Kidney epithelial cell (primary cell): ENCODE results near the gene CRYBG1. TPM values are rescaled to one million over a fixed set of nuclear protein-coding genes. Genes with fewer than 3 reads are reported as not detected.
A peak's percentile ranks its signal among the peaks of the same experiment; 100 is the strongest.

Experiments used
- DNase-seq: peaks from one replicate; pipeline ENCODE4 v3.0.0-alpha.2; 2010; ENCODE audit warnings: low read depth
- H3K27me3 ChIP-seq: 2 replicates; pipeline ENCODE4 v1.6.0; 2011; ENCODE audit warnings: low read length; ENCODE audit not compliant: control insufficient read depth, insufficient read depth
- H3K36me3 ChIP-seq: 2 replicates; pipeline ENCODE4 v1.5.1; 2011; ENCODE audit warnings: low read length; ENCODE audit not compliant: control insufficient read depth, insufficient read depth
- H3K4me3 ChIP-seq: 2 replicates; pipeline ENCODE4 v1.5.1; 2011; ENCODE audit warnings: low read depth, mild to moderate bottlenecking, control low read depth, low read length
- total RNA-seq: library from RNA; depleted of rRNA; stranded (reverse); fragments of >200 nt; gene quantifications from 2 replicates; pipeline ENCODE4 v1.2.3, GENCODE V29; 2015
- TF ChIP-seq, protein P1 (sequence below): IDR thresholded peaks from 2 replicates; pipeline ENCODE4 v1.5.1; 2011; ENCODE audit warnings: mild to moderate bottlenecking, moderate library complexity, low read length, control low read depth, inconsistent platforms; ENCODE audit not compliant: insufficient read depth, poor library complexity, severe bottlenecking

The CRYBG1 gene
- total RNA-seq, 1 donor from 2014 or later: 4.4 TPM

DNA sequence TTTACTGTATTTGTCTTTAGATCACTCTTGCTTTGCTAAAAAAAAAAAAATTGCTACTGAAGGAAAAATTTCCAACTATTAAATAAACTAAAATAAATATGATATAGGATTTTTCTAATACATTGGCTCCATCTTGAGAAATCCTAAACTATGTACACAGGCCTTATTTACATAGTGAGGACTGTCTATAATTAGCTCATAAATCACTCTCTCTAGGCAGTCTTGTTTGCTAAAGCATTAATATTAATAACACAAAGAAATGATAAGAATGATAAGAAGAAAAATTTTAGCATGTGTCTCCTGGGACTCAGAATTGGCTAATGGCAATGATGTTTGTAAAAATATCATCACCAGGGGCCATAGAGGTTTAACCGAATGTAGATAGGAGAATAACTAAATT, 13.3 kb upstream of the CRYBG1 start:
- TF ChIP-seq, protein P1, sequence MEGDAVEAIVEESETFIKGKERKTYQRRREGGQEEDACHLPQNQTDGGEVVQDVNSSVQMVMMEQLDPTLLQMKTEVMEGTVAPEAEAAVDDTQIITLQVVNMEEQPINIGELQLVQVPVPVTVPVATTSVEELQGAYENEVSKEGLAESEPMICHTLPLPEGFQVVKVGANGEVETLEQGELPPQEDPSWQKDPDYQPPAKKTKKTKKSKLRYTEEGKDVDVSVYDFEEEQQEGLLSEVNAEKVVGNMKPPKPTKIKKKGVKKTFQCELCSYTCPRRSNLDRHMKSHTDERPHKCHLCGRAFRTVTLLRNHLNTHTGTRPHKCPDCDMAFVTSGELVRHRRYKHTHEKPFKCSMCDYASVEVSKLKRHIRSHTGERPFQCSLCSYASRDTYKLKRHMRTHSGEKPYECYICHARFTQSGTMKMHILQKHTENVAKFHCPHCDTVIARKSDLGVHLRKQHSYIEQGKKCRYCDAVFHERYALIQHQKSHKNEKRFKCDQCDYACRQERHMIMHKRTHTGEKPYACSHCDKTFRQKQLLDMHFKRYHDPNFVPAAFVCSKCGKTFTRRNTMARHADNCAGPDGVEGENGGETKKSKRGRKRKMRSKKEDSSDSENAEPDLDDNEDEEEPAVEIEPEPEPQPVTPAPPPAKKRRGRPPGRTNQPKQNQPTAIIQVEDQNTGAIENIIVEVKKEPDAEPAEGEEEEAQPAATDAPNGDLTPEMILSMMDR: no peak
- Histone ChIP-seq H3K27me3 (no peaks in the 10 kb centered on the region), H3K4me3 (no peak overlapping the region), H3K36me3 (no peaks in the 10 kb centered on the region)
- no peak for DNase-seq

DNA sequence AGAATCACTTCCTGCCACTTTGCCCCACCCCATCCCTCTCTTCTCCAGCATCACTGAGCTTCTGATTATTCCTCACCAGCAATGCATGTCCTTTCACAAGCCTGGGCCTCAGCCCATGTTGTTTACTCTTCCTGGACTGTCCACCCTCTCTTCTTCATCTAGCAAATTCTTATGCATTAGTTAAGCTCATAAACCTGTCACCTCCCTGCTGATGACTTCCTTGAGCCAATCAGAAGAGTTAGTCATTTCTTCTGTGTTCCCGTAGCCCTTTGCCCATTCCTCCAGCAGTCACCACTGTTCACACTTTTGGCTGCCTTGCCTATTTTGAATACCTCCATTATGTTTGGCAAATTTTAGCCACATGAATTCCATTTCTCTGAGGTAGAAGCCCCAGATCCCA, 4.1 kb upstream of the CRYBG1 start:
- Histone ChIP-seq H3K27me3 (peaks cover 12% of the 10 kb centered on the region), H3K4me3 (no peak overlapping the region), H3K36me3 (no peaks in the 10 kb centered on the region)
- no peak for DNase-seq
- TF ChIP-seq, protein P1: no peak

DNA sequence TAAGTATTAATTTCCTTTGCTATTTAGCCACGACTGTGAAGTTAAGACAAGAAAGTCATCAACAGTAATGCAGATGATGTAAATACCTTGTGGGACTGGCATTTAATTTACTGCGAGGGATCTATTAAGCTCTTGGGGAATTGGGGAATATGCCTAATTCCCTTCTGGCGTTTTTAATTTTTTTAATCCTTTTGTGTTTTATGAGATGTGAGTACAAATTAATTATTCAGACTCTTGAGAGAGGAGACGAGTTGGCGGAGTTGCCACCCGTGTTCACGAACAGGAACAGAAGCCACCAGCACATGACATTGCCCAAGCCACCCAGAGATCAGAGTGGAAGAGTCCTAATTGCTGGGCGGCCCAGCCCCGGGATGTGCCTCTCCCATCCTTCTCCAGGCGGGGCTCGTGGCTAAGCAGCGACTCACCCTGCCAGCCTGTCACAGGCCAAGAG, 533 bp upstream of the CRYBG1 start:
- peaks cover 12% of the 10 kb centered on the region for H3K27me3 ChIP-seq
- TF ChIP-seq, protein P1: no peak
- DNase-seq: no peak
- H3K36me3 ChIP-seq: no peaks in the 10 kb centered on the region
- peak overlapping the region; percentile 54 for H3K4me3 ChIP-seq

DNA sequence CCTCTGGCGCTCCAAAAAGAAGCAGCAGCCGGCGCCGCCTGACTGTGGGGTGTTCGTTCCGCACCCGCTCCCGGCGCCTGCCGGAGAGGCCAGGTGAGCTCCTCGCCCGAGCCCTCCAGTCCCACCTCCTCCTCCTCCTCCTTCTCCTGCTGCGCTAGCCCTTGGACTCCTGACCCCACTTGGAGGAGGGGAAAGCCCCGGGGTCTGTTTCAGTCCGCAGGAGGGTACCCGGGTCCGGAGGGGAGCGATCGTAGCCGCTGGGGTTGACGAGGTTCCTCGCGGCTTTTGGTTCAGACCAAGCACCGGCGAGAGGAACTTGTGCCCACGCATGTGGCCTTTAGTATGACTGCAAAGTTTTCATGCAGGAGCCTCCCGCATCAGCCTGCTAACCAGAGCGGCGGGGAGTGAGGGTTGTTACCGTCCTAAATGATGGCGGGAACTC, 493 bp downstream of the CRYBG1 start:
- TF ChIP-seq, protein P1: no peak
- Histone ChIP-seq H3K27me3 (peaks cover 12% of the 10 kb centered on the region), H3K4me3 (peak overlapping the region; percentile 54), H3K36me3 (no peaks in the 10 kb centered on the region)
- no peak for DNase-seq

DNA sequence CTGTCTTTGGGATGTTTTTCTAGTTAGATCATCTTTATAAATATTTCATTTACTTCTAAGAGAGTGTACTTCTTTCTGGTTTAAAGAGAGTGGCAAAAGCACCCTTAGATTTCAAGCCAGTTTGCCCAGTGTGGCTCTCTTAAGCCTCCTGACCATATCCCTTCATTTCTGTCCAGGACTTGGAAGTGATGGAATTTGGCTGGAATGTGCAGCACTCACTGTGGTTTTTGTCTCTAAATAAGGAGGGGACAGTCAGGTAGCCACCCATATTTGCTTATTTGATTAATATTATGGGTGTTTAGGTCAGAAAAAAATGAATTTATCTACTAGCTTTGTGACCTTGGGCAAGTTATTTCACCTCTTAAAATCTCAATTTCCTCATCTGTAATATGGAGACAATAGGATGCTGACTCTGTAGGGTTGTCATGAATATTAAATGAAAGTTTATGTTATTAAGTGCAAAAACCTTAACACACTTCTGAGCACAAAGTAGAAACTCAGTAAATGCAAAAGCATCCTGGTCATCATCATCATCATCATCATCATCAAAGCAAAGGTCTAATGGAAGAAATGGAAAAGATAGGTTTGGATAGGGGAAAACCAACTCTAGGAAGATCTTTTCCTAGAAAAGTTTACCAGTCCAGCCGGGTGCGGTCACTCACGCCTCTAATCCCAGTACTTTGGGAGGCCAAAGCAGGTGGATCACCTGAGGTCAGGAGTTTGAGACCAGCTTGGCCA, 3.1 kb downstream of the CRYBG1 start:
- H3K27me3 ChIP-seq: peaks cover 12% of the 10 kb centered on the region
- TF ChIP-seq, protein P1: no peak
- DNase-seq: no peak
- H3K4me3 ChIP-seq: no peak overlapping the region
- no peaks in the 10 kb centered on the region for H3K36me3 ChIP-seq

DNA sequence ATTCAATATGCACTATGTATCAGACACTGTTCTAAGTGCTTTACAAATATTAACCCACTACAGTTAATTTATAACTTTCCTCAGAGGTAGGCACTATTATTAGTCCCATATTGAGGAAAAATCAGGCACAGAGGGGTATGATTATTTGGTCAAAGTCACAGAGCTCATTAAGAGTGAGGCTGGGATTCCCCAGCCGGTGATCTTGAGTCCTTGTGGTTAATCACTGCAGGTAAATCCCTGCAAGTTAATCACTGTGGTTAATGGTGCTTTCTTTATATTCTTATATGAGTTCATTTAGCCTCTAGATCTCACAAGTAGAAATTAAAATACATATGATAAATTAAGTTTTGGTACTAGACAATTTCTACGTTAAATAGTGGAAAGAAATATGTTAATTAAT, 9.2 kb downstream of the CRYBG1 start:
- Histone ChIP-seq H3K36me3 (no peaks in the 10 kb centered on the region), H3K27me3 (no peaks in the 10 kb centered on the region), H3K4me3 (no peak overlapping the region)
- TF ChIP-seq, protein P1: no peak
- DNase-seq: no peak
